Activated CD8-positive, alpha-beta memory T cell treated with anti-CD3 and anti-CD28 coated beads, Interleukin-2, amount 50 U/mL, for 4 hours (primary cell): ENCODE measurements around the gene GID8.

Experiments
- DNase-seq: peaks from one replicate; pipeline ENCODE4 v3.0.0-alpha.2; 2020

The GID8 gene

DNA sequence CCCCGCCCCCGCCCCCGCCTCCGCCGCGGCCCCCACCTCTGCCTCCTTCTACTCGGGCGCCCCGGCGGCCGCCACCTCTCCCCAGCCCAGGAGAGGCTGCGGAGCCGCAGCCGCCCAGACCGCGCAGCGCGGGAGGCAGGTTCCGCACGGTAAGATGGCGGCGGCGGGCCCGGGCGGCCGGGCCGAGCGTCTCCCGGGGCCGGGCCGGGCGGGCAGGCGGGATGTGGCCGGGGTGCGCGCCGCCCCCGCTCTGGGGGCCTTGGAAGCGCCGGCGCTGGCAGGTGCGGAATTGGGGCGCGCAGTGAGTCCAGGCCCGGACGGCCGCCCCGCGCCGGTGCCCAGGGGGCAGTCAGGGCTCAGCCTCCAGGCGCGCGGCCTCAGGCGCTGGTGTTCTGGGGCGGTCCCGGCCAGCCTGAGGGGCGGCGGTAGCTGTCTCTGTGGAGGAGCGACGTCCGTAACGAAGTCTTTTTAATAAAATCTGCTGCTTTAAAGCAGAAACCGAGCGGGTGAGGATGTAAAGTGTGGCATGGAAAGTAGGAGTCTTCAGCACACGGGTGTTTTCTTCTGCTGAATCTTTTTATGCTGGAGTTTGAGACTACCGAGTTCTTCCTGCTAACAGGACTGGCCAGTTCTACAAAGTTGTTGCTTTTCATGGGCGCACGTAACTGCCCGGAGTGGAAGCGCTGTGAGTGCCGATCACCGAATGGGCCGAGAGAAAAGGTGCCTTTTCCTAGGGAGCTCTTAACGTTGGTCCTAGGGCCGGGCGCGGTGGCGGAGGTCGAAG is at the start of gene GID8:
Gene GID8, plus strand, starts transcription at position 43 of the 784 bp plus-strand sequence. CDS start 3,356 bp downstream, outside the sequence.
- DNase-seq = peak; percentile 52

- no peak for DNase-seq
These were observed 49.5 kb upstream of the GID8 start for GRCh38 chr20:62888406-62888805.

- DNase-seq = no peak
These were observed 49.0 kb upstream of the GID8 start for GRCh38 chr20:62888910-62889309.

DNA sequence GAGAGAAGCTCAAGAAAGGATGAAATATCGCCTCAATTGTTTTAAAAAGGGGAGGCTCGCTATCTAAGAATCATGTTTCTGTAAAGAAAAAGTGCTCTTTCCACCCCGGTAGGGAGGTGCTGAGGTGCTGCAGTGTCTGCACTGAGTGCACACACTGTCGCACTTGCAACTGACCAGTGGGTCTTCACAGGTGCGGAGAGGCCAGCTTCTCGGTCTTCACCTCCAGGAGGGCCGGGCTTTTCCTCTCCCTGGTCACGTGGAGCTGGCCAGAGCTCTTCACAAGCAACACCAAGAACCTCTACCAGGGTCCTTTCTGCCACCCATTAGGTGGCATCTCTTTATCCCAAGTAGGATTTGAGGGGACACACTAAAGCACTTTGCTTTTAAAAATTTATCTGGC is 48.5 kb upstream of the GID8 start:
- DNase-seq = no peak

GRCh38 chr20:62889871-62890270 is 48.1 kb upstream of the GID8 start:
- DNase-seq = no peak

GRCh38 chr20:62890444-62890843 is 47.5 kb upstream of the GID8 start:
- DNase-seq = no peak

- no peak for DNase-seq
These were observed 46.8 kb upstream of the GID8 start for GRCh38 chr20:62891111-62891510.

GRCh38 chr20:62892348-62893304 is 45.3 kb upstream of the GID8 start:
- no peak for DNase-seq

- DNase-seq = no peak
These were observed 44.2 kb upstream of the GID8 start for GRCh38 chr20:62893700-62894099.

DNA sequence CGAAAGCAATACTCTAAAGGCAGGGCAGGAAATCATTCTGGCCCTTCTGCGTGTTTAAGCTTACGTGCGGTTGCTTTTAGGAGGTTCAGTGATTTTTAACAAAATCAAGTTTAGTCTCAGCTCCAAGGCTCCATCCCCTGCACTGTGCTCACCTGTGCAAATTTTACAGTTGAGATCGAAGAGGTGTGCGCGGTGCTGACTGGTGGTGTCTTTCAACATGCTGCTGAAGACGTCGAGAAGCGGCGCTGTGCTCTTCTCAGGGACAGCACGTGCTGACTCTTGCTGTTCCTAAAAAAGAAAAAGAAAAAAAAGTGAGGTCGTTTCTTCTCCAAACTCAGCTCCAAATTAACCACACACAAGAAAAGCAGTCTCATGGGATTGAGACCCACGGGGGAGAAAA is 43.7 kb upstream of the GID8 start:
- no peak for DNase-seq

- DNase-seq = no peak
These were observed 42.4 kb upstream of the GID8 start for GRCh38 chr20:62895539-62895938.

DNA sequence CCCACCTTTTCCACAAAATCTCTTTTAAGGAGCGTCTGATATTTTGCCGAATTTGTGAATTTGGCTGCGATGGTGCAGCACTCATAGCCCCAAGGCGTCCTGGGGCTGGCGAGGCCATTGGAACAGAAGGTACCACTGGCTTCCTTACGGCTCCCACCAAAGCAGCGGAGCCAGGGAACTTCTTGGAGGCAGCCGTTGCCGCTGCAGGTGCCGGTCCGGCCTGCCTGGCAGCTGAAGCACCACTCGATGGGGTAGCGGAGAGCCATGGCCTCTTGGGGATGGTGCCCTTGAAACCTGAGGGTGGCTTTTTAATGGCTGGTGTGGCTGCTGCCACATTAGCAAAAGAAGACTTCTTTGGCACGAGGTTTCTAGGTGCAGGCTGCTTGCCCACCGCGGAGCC is 41.4 kb upstream of the GID8 start:
- no peak for DNase-seq

DNA sequence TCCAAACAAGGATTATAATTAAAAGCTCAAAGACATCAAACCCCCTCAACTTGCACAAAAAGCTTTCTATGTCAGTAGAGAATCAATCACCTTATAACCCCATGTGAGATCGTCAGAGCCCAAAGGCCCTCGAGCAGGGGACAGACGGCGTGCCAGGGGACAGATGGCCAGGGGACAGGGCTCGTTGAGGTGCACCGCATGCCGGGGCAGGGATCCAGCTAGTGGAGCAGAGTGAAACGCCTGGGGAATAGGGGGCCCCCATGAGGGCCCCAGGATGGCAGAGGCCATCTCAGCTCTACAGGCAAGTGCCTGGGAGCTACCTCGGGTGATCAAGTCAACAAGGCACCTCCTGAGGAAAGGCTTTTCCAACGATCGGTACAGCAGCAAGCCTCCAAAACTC is 40.3 kb upstream of the GID8 start:
- no peak for DNase-seq

DNA sequence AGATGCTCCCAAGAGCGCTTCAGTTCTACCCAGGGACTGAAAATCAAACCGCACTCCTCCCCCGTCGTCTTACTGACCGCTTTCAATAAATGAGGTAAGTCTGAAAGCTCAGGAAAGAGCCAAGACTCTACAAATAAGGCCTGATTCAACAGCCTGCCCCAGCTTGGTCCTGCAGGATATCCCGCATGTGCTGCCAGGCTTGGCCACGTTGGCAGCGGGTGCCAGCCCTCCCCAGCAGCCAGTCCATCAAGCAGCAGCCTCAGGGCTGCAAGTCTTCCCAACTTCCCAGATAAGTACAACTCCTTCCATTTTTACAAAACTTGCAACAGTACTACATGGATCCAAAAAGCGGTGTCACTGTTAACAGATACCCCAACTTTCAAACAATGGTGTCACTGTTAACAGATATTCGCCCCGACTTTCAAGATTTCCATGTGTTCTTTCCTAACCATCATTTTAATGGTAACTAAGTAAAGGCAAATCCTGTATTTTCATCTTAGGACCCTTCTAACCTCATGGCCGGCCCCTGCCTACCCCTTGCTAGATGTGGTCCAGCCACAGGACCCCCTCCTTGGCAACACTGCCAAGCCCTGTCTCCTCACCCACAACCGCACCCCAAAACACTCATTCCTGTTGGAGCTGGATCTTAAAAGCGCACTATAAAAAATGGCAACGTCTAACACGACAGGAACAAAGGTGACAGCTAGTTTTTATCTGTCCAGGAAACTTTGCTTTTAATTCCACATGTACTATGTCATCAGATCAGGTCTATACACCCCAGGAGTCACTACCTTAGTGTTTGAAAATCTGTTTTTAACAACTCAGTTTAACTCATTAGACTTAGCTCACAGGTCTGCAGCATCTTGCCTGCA is 39.6 kb upstream of the GID8 start:
- DNase-seq = no peak

DNA sequence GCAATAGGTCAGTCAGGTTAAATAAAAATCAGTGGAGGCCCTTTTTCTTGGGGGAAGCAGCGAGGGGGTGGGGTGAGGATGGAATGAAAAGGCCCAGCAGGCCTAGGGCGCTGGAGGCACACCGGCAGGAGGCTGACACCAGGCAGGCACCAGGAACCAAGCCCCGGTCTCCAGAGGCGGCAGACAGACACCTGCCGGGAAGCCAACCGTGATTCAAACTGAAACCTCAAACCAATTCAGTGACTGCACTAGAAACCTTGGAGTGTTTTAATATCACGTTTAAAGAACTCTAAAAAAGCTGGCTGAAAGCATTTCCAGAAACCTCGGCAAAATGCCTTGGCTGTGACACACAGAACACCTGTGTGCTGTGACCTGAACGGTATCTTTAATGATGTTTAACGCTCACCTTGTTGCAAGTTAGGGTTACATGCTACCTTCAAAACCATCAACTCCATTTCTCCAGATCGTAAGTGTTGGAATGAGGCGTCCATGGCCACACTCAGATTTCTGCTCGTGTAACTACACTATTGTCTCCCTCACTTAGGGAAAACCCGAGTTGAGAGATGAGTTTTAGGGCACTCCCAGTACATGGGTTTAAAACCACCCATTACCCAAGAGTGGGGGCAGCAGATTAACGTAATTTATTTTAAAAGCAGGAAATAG is 38.8 kb upstream of the GID8 start:
- no peak for DNase-seq

GRCh38 chr20:62899633-62900051 is 38.3 kb upstream of the GID8 start:
- no peak for DNase-seq

GRCh38 chr20:62900052-62900691 is 37.8 kb upstream of the GID8 start:
- DNase-seq = peak; percentile 77

DNA sequence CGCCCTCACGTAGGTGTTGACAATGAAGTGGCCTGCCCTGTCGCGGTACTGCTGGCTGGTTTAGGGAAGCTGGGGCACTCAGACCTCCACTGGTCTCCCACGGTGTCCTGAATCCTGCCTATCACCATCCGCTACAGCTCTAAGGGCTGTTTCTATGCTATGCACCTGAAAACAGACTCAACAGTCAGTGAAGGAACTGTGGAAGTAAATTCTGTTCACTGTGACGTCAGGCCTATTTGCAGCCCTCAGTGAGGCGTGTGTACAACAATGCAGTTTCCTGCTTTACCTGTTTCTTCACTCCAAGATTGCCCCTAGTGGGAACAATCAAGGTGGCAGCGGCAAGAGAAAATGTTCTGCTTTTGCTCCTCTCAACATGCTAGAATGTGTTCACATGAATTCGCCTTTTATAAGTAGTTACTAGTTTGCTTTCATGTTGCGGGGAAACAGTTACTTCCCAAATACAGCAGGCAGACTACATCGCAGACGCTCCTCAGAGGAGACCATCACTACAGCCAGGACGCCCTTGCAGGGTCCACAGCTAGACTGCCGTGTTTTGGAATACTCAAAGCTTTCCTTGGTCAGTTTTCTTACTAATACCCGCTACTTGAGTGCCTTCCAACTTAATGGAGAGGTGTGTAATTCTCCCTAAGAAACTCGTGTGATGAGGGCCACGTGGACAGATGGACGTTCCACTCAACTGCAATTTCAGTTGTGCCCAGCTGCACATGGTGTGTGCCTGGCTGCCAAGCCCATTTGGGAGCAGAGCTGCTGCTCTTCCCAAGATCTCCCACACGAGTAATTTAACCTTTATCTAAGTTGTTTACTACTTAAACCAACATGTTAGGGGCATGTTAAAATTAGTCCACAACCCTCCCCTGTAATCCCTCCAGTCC is 37.0 kb upstream of the GID8 start:
- DNase-seq = no peak

GRCh38 chr20:62901891-62902290 is 36.1 kb upstream of the GID8 start:
- DNase-seq = no peak

DNA sequence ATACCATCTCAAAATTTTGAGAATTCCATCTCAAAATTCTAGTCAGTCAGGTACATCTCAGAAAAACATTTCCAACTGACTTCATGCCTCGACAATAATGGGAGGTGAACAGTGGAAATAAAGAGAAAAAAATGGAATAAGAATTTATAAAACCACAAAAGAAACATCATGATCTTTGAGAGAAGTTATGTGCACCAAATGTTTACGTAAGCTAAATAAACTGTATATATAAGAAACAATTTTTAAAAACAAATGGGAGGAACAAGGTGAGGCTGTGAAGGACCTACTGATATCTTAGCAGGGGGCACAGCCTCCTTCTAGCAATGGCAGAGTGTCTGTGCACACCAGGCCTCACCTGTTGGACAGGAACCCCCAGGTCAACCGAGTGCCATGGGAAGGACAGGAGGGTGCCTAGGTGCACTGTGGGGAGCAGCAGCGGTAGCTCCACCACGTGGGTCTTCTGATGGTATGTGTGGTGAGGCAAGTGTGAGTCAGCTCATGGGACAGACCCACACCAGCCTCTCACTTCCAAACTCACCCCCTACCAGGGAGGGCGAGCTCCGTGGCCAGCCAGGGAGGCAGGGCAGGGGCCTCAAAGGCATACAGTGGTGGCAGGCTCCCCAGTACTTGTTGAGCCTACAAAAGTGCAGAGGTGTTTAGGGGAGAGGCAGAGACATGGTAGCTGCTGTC is 34.9 kb upstream of the GID8 start:
- no peak for DNase-seq
